Hepatocyte (in vitro differentiated cells): ENCODE data around the gene FAM117B.

ENCODE experiments used
- EZH2 ChIP-seq: fragments of 200-600 bp; sonication (generic); IDR thresholded peaks from 2 replicates; pipeline ENCODE4 v1.6.1; 2016; ENCODE audit warnings: antibody characterized with exemption, mild to moderate bottlenecking, borderline replicate concordance
- EZH2phosphoT487 ChIP-seq: fragments of 200-600 bp; sonication (generic); IDR thresholded peaks from one replicate; pipeline ENCODE4 v1.6.1; 2018; ENCODE audit warnings: antibody characterized with exemption, mild to moderate bottlenecking, low read depth, moderate library complexity; ENCODE audit not compliant: unreplicated experiment, severe bottlenecking
- TF ChIP-seq, protein P1 (sequence below): fragments of 200-600 bp; sonication (generic); IDR thresholded peaks from 2 replicates; pipeline ENCODE4 v1.5.1; 2016; ENCODE audit warnings: antibody characterized with exemption, mild to moderate bottlenecking; ENCODE audit not compliant: poor library complexity

- TF ChIP-seq EZH2 (no peak), EZH2phosphoT487 (no peak)
- TF ChIP-seq, protein P1, sequence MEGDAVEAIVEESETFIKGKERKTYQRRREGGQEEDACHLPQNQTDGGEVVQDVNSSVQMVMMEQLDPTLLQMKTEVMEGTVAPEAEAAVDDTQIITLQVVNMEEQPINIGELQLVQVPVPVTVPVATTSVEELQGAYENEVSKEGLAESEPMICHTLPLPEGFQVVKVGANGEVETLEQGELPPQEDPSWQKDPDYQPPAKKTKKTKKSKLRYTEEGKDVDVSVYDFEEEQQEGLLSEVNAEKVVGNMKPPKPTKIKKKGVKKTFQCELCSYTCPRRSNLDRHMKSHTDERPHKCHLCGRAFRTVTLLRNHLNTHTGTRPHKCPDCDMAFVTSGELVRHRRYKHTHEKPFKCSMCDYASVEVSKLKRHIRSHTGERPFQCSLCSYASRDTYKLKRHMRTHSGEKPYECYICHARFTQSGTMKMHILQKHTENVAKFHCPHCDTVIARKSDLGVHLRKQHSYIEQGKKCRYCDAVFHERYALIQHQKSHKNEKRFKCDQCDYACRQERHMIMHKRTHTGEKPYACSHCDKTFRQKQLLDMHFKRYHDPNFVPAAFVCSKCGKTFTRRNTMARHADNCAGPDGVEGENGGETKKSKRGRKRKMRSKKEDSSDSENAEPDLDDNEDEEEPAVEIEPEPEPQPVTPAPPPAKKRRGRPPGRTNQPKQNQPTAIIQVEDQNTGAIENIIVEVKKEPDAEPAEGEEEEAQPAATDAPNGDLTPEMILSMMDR, result no peak
Measured at GRCh38 chr2:202627042-202627441, 7.7 kb upstream of the FAM117B start.
